CD4-positive, alpha-beta T cell (primary cell): ENCODE data around the gene TNS4. TPM values are rescaled to one million over a fixed set of nuclear protein-coding genes. Genes with fewer than 3 reads are reported as not detected.

Source experiments
- ATAC-seq: fragments of 200-7000 bp; cut with Tn5 transposase; one replicate; pipeline ENCODE4 v1.10.0; 2022; ENCODE audit warnings: mild to moderate bottlenecking; ENCODE audit not compliant: poor library complexity
- CTCF ChIA-PET: fragments of 350-600 bp; sonication (Branson Sonifier 250); formaldehyde crosslinking; loops from one replicate; lab custom pipeline; 2021; ENCODE audit warnings: antibody characterized with exemption, inconsistent platforms; lab: Charles Lee
- POLR2A ChIA-PET: fragments of 350-600 bp; sonication (Branson Sonifier 250); formaldehyde crosslinking; loops from one replicate; lab custom pipeline; 2021; ENCODE audit warnings: antibody characterized with exemption, inconsistent platforms; lab: Charles Lee
- DNase-seq, 14 experiments: peaks; one replicate each; pipeline ENCODE4 v3.0.0-alpha.2; 2013 to 2020; ENCODE audit warnings: mixed read lengths in 2 of 14
- H3K27ac ChIP-seq, 2 donors: one replicate each; pipeline versions ENCODE4 v1.5.1 to v1.7.0; 2013; ENCODE audit warnings: low read length in 2 of 2, low read depth in 1 of 2, mild to moderate bottlenecking in 1 of 2
- H3K27me3 ChIP-seq, 2 experiments: 1 replicate in 1 of 2; 2 replicates in 1 of 2; pipeline versions ENCODE4 v1.6.1 to v1.7.0; 2013; ENCODE audit warnings: low read length in 2 of 2, control low read depth in 1 of 2, mild to moderate bottlenecking in 1 of 2, moderate library complexity in 1 of 2; ENCODE audit not compliant: insufficient read depth in 2 of 2, control insufficient read depth in 1 of 2
- H3K36me3 ChIP-seq: one replicate; pipeline ENCODE4 v1.6.1; 2013; ENCODE audit warnings: low read length, control low read depth; ENCODE audit not compliant: insufficient read depth
- H3K4me1 ChIP-seq: one replicate; pipeline ENCODE4 v1.6.1; 2013; ENCODE audit warnings: low read length, control low read depth; ENCODE audit not compliant: insufficient read depth
- H3K4me3 ChIP-seq: one replicate; pipeline ENCODE4 v1.5.1; 2013; ENCODE audit warnings: mild to moderate bottlenecking, low read length, moderate library complexity
- H3K9me3 ChIP-seq, 2 experiments: 1 replicate in 1 of 2; 2 replicates in 1 of 2; pipeline versions ENCODE4 v1.6.1 to v1.7.0; 2013; ENCODE audit warnings: low read length in 2 of 2, mild to moderate bottlenecking in 2 of 2, control low read depth in 1 of 2, moderate library complexity in 1 of 2; ENCODE audit not compliant: control insufficient read depth in 1 of 2, insufficient read depth in 1 of 2
- H3K27ac Mint-ChIP-seq: one replicate; pipeline ENCODE4 v1.8.0; 2020; ENCODE audit warnings: mixed read lengths
- H3K27me3 Mint-ChIP-seq: one replicate; pipeline ENCODE4 v1.8.0; 2021; ENCODE audit warnings: mixed read lengths
- H3K36me3 Mint-ChIP-seq: one replicate; pipeline ENCODE4 v1.8.0; 2021; ENCODE audit warnings: low read depth, mixed read lengths
- H3K4me1 Mint-ChIP-seq: one replicate; pipeline ENCODE4 v1.8.0; 2021; ENCODE audit warnings: low read depth, mixed read lengths
- H3K4me3 Mint-ChIP-seq: one replicate; pipeline ENCODE4 v1.8.0; 2020; ENCODE audit warnings: mild to moderate bottlenecking, mixed read lengths
- H3K9me3 Mint-ChIP-seq: one replicate; pipeline ENCODE4 v1.8.0; 2020; ENCODE audit warnings: mixed read lengths
- CTCF ChIP-seq: fragments of 200-600 bp; IDR thresholded peaks from one replicate; pipeline ENCODE4 v1.8.0; 2022; ENCODE audit warnings: antibody characterized with exemption, mild to moderate bottlenecking
- intact Hi-C, 2 experiments: fragments of 100-400 bp; cut with DNase I in 1 of 2; cut with micrococcal nuclease in 1 of 2; formaldehyde crosslinking; loops; one replicate each; pipeline versions ENCODE4 v1.15.1 to v1.9.0; 2023 to 2025; cut with DNase I, micrococcal nuclease
- total RNA-seq, 174 experiments: library from RNA in 2 of 174; stranded (reverse) in 2 of 174; gene quantifications; one replicate each; pipeline ENCODE4 v1.2.3 and lab custom pipeline; 2021 to 2026

The TNS4 gene
- total RNA-seq, 2 experiments from 2014 or later: 3.0 to 4.2 TPM

- H3K4me3 ChIP-seq: no peak overlapping the region
- peaks cover 31% of the 10 kb centered on the region for H3K4me1 Mint-ChIP-seq
- ATAC-seq: no peak
- no peaks in the 10 kb centered on the region for H3K9me3 Mint-ChIP-seq
- H3K27ac Mint-ChIP-seq: no peak overlapping the region
- POLR2A ChIA-PET: interaction anchor here (1.0 kb wide), 1 partner anchor 21 kb away, joined by 3 read pairs; no protein-coding TSS in a partner anchor
- DNase-seq: no peak
- CTCF ChIA-PET: interaction anchor here (1.9 kb wide), 1 partner anchor 21 kb away, joined by 4 read pairs; no protein-coding TSS in a partner anchor
- no peaks in the 10 kb centered on the region for H3K9me3 ChIP-seq
- intact Hi-C loops: no loop called here
- no peak overlapping the region for H3K4me3 Mint-ChIP-seq
- no peak overlapping the region for H3K27ac ChIP-seq
- H3K36me3 Mint-ChIP-seq: no peaks in the 10 kb centered on the region
- peaks cover 34% of the 10 kb centered on the region for H3K4me1 ChIP-seq
- no peaks in the 10 kb centered on the region for H3K36me3 ChIP-seq
- no peaks in the 10 kb centered on the region for H3K27me3 Mint-ChIP-seq
- TF ChIP-seq CTCF: no peak
- no peaks in the 10 kb centered on the region for H3K27me3 ChIP-seq
Observed at GRCh38 chr17:40511667-40512220, 10.3 kb upstream of the TNS4 start.

DNA sequence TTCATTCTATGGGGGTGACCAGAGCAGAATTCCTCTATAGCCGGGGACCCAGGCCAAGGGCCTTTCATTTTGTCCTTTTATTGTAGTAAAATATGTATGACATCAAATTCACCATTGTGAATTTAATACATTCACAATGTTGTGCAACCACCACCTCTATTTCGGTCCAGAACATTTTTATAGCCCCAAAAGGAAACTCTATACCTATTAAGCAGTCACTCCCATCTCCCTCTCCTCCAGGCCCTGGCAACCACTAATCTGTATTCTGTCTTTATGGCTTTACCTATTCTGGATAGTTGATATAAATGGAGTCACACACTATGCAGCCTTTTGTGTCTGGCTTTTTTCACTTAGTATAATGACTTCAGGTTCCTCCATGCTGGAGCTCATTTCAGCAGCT lies 9.7 kb upstream of the TNS4 start:
- no peak overlapping the region for H3K27ac ChIP-seq
- POLR2A ChIA-PET: no interaction called here
- Mint-ChIP-seq H3K4me3 (no peak overlapping the region), H3K36me3 (no peaks in the 10 kb centered on the region), H3K9me3 (no peaks in the 10 kb centered on the region), H3K4me1 (peaks cover 25% of the 10 kb centered on the region), H3K27me3 (no peaks in the 10 kb centered on the region), H3K27ac (peak overlapping the region; percentile 45)
- H3K27me3 ChIP-seq: no peaks in the 10 kb centered on the region
- DNase-seq: no peak
- TF ChIP-seq CTCF: no peak
- H3K4me3 ChIP-seq: no peak overlapping the region
- peaks cover 28% of the 10 kb centered on the region for H3K4me1 ChIP-seq
- intact Hi-C loops: no loop called here
- CTCF ChIA-PET: interaction anchor here (1.9 kb wide), 1 partner anchor 22 kb away, joined by 4 read pairs; no protein-coding TSS in a partner anchor
- ATAC-seq: no peak
- no peaks in the 10 kb centered on the region for H3K9me3 ChIP-seq
- no peaks in the 10 kb centered on the region for H3K36me3 ChIP-seq

GRCh38 chr17:40510328-40510648 lies 8.9 kb upstream of the TNS4 start:
- Histone ChIP-seq H3K27ac (no peak overlapping the region), H3K27me3 (no peaks in the 10 kb centered on the region), H3K4me3 (no peak overlapping the region), H3K9me3 (no peaks in the 10 kb centered on the region), H3K4me1 (peaks cover 20% of the 10 kb centered on the region), H3K36me3 (no peaks in the 10 kb centered on the region)
- Mint-ChIP-seq H3K9me3 (no peaks in the 10 kb centered on the region), H3K27ac (no peak overlapping the region), H3K4me1 (peaks cover 17% of the 10 kb centered on the region), H3K36me3 (no peaks in the 10 kb centered on the region), H3K4me3 (no peak overlapping the region), H3K27me3 (no peaks in the 10 kb centered on the region)
- no peak for ATAC-seq
- no peak for TF ChIP-seq CTCF
- no peak for DNase-seq
- ChIA-PET CTCF (interaction anchor here (1.9 kb wide), 1 partner anchor 23 kb away, joined by 4 read pairs; no protein-coding TSS in a partner anchor), POLR2A (no interaction called here)
- intact Hi-C loops: no loop called here
